ENCODE results near the gene MINDY1.

DNA sequence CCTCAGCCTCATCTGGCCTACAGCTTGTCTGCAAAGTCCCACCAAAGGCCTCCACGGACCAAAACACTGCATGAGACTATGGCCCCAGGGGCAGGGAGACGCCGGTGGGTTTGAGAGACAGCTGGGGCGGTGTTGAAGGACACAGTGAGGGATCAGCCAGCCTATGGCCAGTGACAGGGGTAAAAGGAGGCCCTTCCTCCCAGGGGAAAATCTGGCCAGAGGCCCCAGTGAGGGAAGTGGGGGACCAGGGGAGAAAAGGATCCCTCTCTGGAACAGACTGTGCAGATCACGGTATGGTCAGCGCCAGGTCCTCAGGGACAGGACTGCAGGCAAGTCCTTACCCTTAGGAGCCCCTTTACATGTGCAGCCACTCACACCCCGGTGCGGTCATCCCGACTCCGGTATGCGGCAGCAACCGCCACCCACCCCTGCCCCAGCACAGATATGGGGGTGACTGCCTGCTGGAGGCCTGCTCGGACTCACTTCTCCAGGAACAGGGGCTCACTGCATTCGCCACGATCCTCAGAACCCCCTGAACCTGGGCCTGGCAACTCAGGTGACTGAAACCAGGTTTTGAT lies 33.4 kb downstream of the MINDY1 start:
- no peak for TF ChIP-seq EZH2 (IDR thresholded peaks at IDR 0.05; ENCODE audit: borderline replicate concordance, low read length)
- TF ChIP-seq, protein P1, sequence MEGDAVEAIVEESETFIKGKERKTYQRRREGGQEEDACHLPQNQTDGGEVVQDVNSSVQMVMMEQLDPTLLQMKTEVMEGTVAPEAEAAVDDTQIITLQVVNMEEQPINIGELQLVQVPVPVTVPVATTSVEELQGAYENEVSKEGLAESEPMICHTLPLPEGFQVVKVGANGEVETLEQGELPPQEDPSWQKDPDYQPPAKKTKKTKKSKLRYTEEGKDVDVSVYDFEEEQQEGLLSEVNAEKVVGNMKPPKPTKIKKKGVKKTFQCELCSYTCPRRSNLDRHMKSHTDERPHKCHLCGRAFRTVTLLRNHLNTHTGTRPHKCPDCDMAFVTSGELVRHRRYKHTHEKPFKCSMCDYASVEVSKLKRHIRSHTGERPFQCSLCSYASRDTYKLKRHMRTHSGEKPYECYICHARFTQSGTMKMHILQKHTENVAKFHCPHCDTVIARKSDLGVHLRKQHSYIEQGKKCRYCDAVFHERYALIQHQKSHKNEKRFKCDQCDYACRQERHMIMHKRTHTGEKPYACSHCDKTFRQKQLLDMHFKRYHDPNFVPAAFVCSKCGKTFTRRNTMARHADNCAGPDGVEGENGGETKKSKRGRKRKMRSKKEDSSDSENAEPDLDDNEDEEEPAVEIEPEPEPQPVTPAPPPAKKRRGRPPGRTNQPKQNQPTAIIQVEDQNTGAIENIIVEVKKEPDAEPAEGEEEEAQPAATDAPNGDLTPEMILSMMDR (conservative IDR thresholded peaks at IDR 0.05 in 1 of 2, IDR thresholded peaks at IDR 0.05 in 1 of 2; ENCODE audit: extremely low read depth in 1 of 2, insufficient read depth in 1 of 2, low read depth in 1 of 2, low read length in 2 of 2) = no peak
